ENCODE data around the gene KCTD13.
"Not testable (repeated sequence)": the region's sequence is repeated elsewhere in the genome, so short reads cannot be mapped to it uniquely, and the experiment has no call there.

KCTD13 gene

DNA sequence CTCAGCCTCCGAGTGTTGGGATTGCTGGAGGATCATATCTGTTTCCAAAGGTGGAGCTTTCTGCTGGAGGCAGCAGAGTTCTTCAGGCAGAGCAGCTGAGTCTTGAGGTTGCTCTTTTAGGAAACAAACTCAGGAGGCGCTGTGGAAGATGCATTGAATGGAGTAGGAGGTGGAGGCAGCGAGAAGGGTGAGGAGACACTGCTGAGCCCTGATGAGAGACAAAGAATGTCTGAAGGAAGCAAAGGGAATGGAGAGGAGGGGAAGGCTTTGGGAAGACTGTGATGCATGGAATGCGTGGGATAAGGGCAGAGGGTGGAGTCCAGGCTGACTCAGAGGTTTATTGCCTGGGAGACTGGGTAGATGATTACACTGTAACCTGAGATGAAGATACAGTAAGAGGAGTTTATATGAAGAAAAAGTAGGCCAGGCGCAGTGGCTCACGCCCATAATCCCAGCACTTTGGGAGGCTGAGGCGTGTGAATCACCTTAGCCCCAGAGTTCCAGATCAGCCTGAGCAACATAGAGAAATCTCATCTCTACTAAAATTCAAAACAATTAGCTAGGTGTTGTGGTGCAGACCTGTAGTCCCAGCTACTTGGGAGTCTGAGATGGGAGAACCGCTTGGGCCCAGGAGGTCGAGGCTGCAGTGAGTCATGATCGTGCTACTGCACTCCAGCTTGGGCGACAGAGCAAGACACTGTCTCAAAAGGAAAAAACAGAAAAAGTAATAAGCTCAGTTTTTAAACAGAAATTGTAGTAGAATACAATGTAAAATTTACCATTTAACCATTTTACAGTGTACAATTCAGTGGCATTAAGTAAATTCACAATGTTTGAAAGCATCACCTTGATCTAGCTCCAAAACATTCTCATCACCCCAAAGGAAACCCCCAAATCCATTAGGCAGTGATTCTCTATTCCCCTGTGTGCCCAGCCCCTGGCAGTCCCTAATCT is 18.1 kb upstream of the KCTD13 start:
- no peak for DNase-seq

DNA sequence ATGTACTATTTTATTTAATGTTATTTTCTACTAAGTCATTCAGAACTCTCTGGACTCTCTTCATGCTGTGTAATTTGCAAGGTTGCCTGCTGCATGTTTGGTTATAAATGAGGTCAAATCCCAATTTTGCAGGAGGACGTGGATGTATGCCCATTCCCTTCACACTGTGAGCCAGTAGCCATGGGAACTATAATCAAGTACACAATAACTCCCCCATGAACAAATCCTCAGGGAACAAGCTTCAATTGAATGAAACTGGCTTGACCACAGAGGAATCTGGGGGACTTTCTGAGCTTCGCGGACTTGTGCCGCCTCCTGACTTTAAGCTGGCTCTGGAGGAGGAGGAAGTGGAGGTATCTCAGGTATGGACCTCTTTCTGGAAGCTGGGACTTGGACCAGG is 14.6 kb upstream of the KCTD13 start:
- DNase-seq = no peak

DNA sequence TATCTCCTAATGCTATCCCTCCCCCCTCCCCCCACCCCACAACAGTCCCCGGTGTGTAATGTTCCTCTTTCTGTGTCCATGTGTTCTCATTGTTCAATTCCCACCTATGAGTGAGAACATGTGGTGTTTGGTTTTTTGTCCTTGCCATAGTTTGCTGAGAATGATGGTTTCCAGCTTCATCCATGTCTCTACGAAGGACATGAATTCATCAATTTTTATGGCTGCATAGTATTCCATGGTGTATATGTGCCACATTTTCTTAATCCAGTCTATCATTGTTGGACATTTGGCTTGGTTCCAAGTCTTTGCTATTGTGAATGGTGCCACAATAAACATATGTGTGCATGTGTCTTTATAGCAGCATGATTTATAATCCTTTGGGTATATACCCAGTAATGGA is 5.7 kb upstream of the KCTD13 start:
- DNase-seq = not testable (repeated sequence)

- DNase-seq = no peak
Observed at GRCh38 chr16:29927070-29927905, 1.3 kb upstream of the KCTD13 start.

GRCh38 chr16:29926711-29927052 is 656 bp upstream of the KCTD13 start:
- no peak for DNase-seq

GRCh38 chr16:29925105-29925756 is 795 bp downstream of the KCTD13 start:
- no peak for DNase-seq

- DNase-seq = no peak
Observed at GRCh38 chr16:29922986-29923501, 3.0 kb downstream of the KCTD13 start.

DNA sequence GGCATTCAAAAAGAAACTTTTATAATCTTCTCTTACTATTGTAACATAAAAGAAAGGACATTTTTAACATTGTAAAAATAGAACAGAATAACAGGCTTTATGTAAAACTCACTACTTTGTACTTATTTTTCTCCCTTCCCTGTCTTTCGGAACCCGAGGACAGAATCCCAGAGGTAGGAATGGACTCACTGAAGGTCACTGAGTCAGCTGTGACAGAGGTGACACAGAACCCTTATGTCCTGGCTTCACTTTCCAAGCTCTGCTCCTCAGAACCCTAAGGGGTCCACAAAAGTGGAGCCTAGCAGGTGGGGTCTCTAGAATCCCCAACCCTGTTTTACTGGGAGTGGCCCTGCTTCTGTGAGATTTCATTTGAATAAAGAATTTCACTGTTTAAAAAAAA is 3.7 kb downstream of the KCTD13 start:
- no peak for DNase-seq

DNA sequence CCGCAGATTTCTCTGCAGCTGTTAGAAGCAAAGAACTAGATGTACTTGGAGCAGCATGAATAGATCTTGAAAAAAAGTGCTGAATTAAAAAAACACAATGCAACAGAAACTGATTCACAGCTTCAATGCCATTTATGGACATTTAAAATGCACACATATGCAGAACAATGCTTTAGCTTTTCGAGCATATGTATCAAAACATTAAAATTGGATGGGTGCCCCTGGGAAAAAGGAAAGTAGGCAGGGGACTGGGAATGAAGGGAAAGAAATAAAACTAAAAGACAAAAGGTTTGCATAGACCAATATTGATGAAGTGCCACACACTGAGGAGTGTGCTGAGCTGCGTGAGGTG is 5.0 kb downstream of the KCTD13 start:
- DNase-seq = no peak

DNA sequence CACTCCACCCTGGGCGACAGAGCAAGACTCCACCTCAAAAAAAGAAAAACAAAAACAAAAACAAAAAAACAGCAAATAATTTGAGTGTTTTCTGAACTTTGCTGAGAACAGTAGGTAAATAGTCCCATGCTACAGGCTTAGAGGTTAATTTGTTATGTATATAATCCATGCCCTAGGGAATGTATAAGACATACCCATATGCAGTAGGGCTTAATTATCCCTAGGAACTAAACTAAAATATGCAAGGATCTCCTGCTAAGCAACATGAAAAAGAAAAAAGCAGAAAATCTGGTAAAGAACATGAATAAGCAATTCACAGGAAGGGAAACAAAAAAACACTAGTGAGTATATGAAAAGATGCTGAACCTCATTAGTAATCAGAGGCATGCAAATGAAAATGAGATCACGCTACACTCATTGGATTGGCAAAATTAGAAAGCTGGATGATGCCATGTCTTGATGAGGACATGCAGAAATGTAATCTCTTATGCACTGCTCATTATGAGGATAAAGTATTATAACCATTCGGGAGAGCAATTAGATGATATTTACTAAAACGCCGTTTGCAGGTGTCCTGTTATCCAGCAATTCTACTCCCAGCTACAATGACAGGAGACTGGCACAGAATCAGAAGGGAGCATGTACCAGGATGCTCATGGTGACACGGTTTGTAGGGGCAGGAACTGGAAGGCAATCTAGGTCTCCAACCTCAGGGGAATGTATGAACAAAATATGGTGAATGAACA is 5.6 kb downstream of the KCTD13 start:
- no peak for DNase-seq

DNA sequence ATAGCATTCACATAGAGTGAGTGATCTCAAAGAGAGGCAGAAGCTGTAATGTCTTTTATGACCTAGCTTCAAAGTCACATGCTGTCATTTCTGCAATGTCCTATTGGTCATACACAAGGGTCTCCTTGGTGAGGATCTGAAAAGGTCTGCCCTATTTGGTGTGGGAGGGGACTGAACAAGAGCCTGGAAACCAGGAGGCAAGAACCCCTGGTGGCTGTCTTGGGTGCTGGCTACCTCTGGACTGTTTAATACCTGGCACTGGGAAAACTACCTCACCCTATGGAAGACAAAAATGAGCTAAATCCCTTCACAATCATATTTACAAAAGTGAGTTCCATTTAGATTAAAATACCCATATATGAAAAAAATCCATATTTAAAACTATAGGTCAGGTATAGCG is 9.0 kb downstream of the KCTD13 start:
- no peak for DNase-seq

GRCh38 chr16:29915590-29916247 is 10.3 kb downstream of the KCTD13 start:
- no peak for DNase-seq

- no peak for DNase-seq
Observed at GRCh38 chr16:29913514-29913913, 12.5 kb downstream of the KCTD13 start.

DNA sequence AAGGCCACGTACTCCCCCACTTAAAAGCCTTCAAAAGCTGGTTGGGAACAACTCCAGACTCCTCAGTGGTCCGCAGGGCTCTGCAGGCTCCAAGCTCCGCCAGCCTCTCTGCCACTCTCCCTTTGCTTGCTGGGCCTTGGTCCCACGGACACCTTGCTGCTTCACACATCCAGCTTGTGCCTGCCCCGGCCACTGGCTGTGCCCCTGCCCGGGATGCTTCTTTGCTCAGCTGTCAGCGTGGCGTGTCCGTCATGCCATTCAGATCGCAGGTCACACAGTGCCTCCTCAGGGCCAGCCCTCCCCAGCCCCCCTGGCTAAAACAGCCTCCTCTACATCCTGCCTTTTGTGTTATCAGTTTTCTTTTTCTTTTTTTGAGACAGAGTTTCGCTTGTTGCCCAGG is 13.9 kb downstream of the KCTD13 start:
- no peak for DNase-seq

DNA sequence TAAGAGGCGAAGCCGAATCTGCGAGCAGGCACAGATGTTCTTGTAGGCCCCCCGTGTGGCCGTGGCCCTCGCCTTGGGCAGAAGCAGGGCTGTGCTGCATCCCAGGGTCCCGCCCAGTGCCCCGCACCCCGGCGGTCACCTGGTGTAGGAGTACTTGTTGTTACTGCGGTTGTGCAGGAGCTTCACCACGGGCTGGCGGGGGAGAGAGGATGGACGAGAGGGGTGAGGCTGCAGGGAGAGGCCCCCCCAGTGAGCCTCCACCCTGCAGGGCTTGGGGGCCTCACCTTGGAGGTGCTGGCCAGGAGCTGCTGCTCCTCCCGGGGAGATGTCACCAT is 14.4 kb downstream of the KCTD13 start:
- DNase-seq = no peak

DNA sequence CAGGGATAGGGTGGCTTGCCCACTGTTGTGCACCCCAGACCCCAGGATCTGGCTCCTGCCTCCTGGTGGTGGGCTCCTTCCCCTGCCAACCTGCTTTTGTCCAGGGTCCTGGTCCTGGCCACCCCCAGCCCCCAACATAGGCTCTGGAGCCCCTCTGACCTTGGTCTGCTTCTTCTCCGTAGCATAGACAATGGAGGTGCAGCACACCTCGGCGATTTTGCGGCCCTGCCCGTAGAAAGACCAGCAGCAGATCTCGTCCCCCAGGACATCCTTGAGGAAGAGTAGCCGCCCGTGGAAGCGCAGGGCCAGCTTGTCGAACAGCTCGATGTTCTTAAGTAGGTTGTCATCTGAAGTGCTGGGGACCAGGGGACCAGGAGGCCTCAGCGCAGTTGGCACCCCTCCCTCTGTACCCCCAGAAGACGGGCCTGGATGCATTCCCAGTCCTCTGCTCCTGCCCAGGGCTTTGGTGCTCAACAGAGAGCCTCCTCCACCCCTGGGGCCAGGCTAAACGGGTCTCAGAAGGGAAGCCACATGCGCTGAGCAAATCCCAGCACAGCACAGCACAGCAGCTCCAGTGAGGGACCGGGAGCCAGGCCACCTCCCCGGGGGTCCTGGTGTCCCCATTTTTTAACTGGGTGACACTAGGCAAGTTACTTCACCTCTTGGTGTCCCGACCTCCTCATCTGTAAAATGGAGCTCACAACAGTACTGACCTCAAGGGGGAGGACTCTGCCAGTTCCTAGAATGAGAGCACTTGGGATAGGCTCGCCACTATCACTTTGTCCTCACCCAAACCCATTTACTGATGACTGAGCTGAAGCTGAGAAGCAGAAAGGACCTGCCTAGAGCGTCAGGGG is 15.0 kb downstream of the KCTD13 start:
- no peak for DNase-seq

DNA sequence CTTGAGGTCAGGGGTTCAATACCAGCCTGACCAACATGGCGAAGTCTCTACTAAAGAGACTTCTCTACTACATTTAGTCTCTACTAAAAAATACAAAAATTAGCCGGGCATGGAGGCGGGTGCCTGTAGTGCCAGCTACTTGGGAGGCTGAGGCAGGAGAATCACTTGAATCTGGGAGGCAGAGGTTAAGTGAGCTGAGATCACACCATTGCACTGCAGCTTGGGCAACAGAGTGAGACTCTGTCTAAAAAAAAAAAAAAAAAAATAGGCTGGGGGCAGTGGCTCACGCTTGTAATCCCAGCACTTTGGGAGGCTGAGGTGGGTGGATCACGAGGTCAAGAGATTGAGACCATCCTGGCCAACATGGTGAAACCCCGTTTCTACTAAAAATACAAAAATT is 16.2 kb downstream of the KCTD13 start:
- DNase-seq = not testable (repeated sequence)

DNA sequence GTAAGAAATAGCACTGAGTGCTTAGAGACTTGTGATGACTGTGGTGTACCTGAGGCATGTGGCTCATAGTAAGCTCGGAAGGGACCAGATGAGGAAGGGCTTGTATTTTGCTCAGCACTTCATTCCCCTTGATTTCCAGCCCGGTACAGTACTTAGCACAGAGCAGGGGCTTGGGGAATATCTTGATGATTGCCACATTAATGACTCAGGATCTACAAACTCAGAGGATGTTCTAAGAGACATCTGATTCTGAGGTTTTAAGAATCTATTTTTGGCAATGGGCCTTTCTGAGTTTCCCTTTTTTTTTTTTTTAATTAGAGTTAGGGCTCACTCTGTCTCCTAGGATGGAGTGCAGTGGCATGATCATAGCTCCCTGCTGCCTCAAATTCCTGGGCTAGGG is 16.6 kb downstream of the KCTD13 start:
- no peak for DNase-seq

GRCh38 chr16:29908719-29909220 is 17.3 kb downstream of the KCTD13 start:
- DNase-seq = no peak

GRCh38 chr16:29907973-29908372 is 18.1 kb downstream of the KCTD13 start:
- no peak for DNase-seq

Data from stimulated activated CD4-positive, alpha-beta T cell treated with anti-CD3 and anti-CD28 coated beads, Interleukin-2, amount 100 ng/mL, for 24 hours (primary cell).